Measurements from ENCODE around the gene TMEM74B. TPM values are rescaled to one million over a fixed set of nuclear protein-coding genes. Genes with fewer than 3 reads are reported as not detected.

Gene TMEM74B
- total RNA-seq, 2 donors from 2014 or later = 3.1 to 4.3 TPM

DNA sequence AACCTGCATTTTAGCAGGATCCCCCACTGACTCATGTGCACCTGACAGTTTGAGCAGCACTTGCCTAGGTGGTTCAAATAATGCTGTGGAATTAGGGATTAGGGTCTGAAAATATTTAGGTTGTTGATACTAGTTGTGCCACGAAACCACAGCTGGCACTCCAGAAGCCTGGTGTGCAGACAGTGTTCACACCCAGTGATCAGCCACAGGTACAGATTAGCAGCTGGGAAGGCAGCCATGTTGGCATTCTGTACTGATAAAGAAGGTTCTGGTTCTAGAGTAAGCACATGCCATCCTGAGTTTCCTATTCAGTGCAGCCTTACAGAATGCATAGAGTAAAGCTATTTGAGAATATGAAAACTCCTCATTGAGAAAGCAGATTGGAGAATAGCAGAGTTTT lies 30.1 kb downstream of the TMEM74B start:
- no peak for DNase-seq
- peaks cover 4% of the 10 kb centered on the region for H3K4me1 Mint-ChIP-seq
- Histone ChIP-seq H3K27ac (ENCODE audit: low read depth, low read length) (no peak overlapping the region), H3K4me1 (ENCODE audit: control insufficient read depth, insufficient read depth, low read length) (peaks cover 8% of the 10 kb centered on the region), H3K9me3 (ENCODE audit: control insufficient read depth, low read length) (peaks cover 6% of the 10 kb centered on the region), H3K36me3 (ENCODE audit: control insufficient read depth, insufficient read depth, low read length) (peaks cover 26% of the 10 kb centered on the region), H3K27me3 (ENCODE audit: control insufficient read depth, insufficient read depth, low read length, poor library complexity, severe bottlenecking) (no peaks in the 10 kb centered on the region), H3K4me3 (ENCODE audit: low read length) (no peak overlapping the region), H3K9ac (ENCODE audit: extremely low read depth, low read length, poor library complexity, severe bottlenecking) (no peak overlapping the region)
- 82 to 92% methylated on average over 1 of the region's 1 CpG for WGBS, 2 experiments (ENCODE audit: insufficient coverage in 1 of 2, insufficient read length in 1 of 2)
- H3K4me3 Mint-ChIP-seq = no peak overlapping the region
- no peaks in the 10 kb centered on the region for H3K27me3 Mint-ChIP-seq (ENCODE audit: insufficient read depth)
- peaks cover 43% of the 10 kb centered on the region for H3K36me3 Mint-ChIP-seq (ENCODE audit: low read depth)
- H3K27ac Mint-ChIP-seq = no peak overlapping the region
- no peaks in the 10 kb centered on the region for H3K9me3 Mint-ChIP-seq
- no peak for TF ChIP-seq CTCF (conservative IDR thresholded peaks at IDR 0.05)

DNA sequence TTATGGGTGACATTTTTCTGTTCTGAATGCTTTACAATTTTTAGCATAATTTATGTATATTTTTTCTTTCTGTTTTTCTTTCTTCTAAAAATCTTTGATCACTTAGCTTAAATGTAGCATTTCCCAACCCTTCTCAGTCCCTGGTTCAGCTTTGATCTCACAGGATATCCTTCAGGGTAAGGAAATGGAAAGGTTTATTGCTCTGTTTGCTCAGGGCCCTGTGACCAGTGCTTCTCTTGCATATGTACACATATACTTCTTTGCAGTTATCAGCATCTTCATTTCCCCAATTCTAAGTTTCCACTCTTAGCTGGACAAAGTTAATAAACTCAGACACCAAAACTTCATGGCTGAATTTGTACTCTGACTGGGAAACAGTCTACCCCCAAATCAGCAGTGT lies 30.6 kb downstream of the TMEM74B start:
- TF ChIP-seq CTCF (conservative IDR thresholded peaks at IDR 0.05) = no peak
- Histone ChIP-seq H3K27me3 (ENCODE audit: control insufficient read depth, insufficient read depth, low read length, poor library complexity, severe bottlenecking) (no peaks in the 10 kb centered on the region), H3K36me3 (ENCODE audit: control insufficient read depth, insufficient read depth, low read length) (peaks cover 31% of the 10 kb centered on the region), H3K4me1 (ENCODE audit: control insufficient read depth, insufficient read depth, low read length) (peaks cover 8% of the 10 kb centered on the region), H3K4me3 (ENCODE audit: low read length) (no peak overlapping the region), H3K9ac (ENCODE audit: extremely low read depth, low read length, poor library complexity, severe bottlenecking) (no peak overlapping the region), H3K27ac (ENCODE audit: low read depth, low read length) (no peak overlapping the region), H3K9me3 (ENCODE audit: control insufficient read depth, low read length) (peaks cover 6% of the 10 kb centered on the region)
- H3K4me3 Mint-ChIP-seq = no peak overlapping the region
- peaks cover 46% of the 10 kb centered on the region for H3K36me3 Mint-ChIP-seq (ENCODE audit: low read depth)
- no peak overlapping the region for H3K27ac Mint-ChIP-seq
- DNase-seq = no peak
- no peaks in the 10 kb centered on the region for H3K9me3 Mint-ChIP-seq
- peaks cover 4% of the 10 kb centered on the region for H3K4me1 Mint-ChIP-seq
- H3K27me3 Mint-ChIP-seq (ENCODE audit: insufficient read depth) = no peaks in the 10 kb centered on the region

GRCh38 chr20:1150968-1151367 lies 33.8 kb downstream of the TMEM74B start:
- DNase-seq = no peak
- H3K27ac Mint-ChIP-seq = no peak overlapping the region
- H3K4me3 Mint-ChIP-seq = no peak overlapping the region
- H3K9ac ChIP-seq (ENCODE audit: extremely low read depth, low read length, poor library complexity, severe bottlenecking) = no peak overlapping the region
- 94% methylated on average over 1 of the region's 1 CpG; no CpG with 5 or more reads in 1 of the 2 experiments for WGBS, 2 experiments (ENCODE audit: insufficient coverage in 1 of 2, insufficient read length in 1 of 2)
- no peak overlapping the region for H3K27ac ChIP-seq (ENCODE audit: low read depth, low read length)
- no peaks in the 10 kb centered on the region for H3K27me3 Mint-ChIP-seq (ENCODE audit: insufficient read depth)
- peaks cover 8% of the 10 kb centered on the region for H3K4me1 ChIP-seq (ENCODE audit: control insufficient read depth, insufficient read depth, low read length)
- H3K9me3 Mint-ChIP-seq = no peaks in the 10 kb centered on the region
- peaks cover under 1% of the 10 kb centered on the region for H3K9me3 ChIP-seq (ENCODE audit: control insufficient read depth, low read length)
- H3K4me1 Mint-ChIP-seq = peaks cover 4% of the 10 kb centered on the region
- peaks cover 51% of the 10 kb centered on the region for H3K36me3 ChIP-seq (ENCODE audit: control insufficient read depth, insufficient read depth, low read length)
- no peaks in the 10 kb centered on the region for H3K27me3 ChIP-seq (ENCODE audit: control insufficient read depth, insufficient read depth, low read length, poor library complexity, severe bottlenecking)
- no peak overlapping the region for H3K4me3 ChIP-seq (ENCODE audit: low read length)
- TF ChIP-seq CTCF (conservative IDR thresholded peaks at IDR 0.05) = no peak
- peaks cover 56% of the 10 kb centered on the region for H3K36me3 Mint-ChIP-seq (ENCODE audit: low read depth)
